Neuron (in vitro differentiated cells): ENCODE data around the gene ANKRD7.

Experiments used
- H2AFZ ChIP-seq: one replicate; pipeline ENCODE4 v1.6.1; 2013; ENCODE audit warnings: low read depth, mild to moderate bottlenecking, inconsistent platforms, low read length, moderate library complexity
- H3K27me3 ChIP-seq: one replicate; pipeline ENCODE4 v1.6.1; 2013; ENCODE audit warnings: low read length; ENCODE audit not compliant: insufficient read depth
- H3K36me3 ChIP-seq: one replicate; pipeline ENCODE4 v1.6.1; 2013; ENCODE audit warnings: low read length; ENCODE audit not compliant: insufficient read depth
- H3K4me1 ChIP-seq: one replicate; pipeline ENCODE4 v1.6.1; 2013; ENCODE audit warnings: low read length; ENCODE audit not compliant: insufficient read depth
- H3K4me3 ChIP-seq: 2 replicates; pipeline ENCODE4 v1.5.1; 2013; ENCODE audit warnings: mild to moderate bottlenecking, low read length, moderate library complexity
- H3K9me3 ChIP-seq: one replicate; pipeline ENCODE4 v1.6.1; 2013; ENCODE audit warnings: low read length

The ANKRD7 gene

GRCh38 chr7:118250860-118251494 is 26.5 kb downstream of the ANKRD7 start:
- Histone ChIP-seq H2AFZ (no peak overlapping the region), H3K36me3 (no peaks in the 10 kb centered on the region), H3K9me3 (no peaks in the 10 kb centered on the region), H3K4me3 (no peak overlapping the region), H3K27me3 (no peaks in the 10 kb centered on the region), H3K4me1 (no peaks in the 10 kb centered on the region)

GRCh38 chr7:118252087-118252486 is 27.6 kb downstream of the ANKRD7 start:
- H3K27me3 ChIP-seq = no peaks in the 10 kb centered on the region
- no peaks in the 10 kb centered on the region for H3K36me3 ChIP-seq
- H3K4me3 ChIP-seq = no peak overlapping the region
- no peak overlapping the region for H2AFZ ChIP-seq
- no peaks in the 10 kb centered on the region for H3K4me1 ChIP-seq
- H3K9me3 ChIP-seq = no peaks in the 10 kb centered on the region

- Histone ChIP-seq H3K4me3 (no peak overlapping the region), H3K9me3 (no peaks in the 10 kb centered on the region), H2AFZ (no peak overlapping the region), H3K4me1 (no peaks in the 10 kb centered on the region), H3K36me3 (no peaks in the 10 kb centered on the region), H3K27me3 (no peaks in the 10 kb centered on the region)
These were observed 34.6 kb downstream of the ANKRD7 start for GRCh38 chr7:118259115-118259514.

GRCh38 chr7:118264836-118265235 is 40.3 kb downstream of the ANKRD7 start:
- no peaks in the 10 kb centered on the region for H3K27me3 ChIP-seq
- H2AFZ ChIP-seq = no peak overlapping the region
- H3K4me3 ChIP-seq = no peak overlapping the region
- no peaks in the 10 kb centered on the region for H3K4me1 ChIP-seq
- no peaks in the 10 kb centered on the region for H3K9me3 ChIP-seq
- no peaks in the 10 kb centered on the region for H3K36me3 ChIP-seq

GRCh38 chr7:118280319-118281012 is 56.0 kb downstream of the ANKRD7 start:
- Histone ChIP-seq H3K36me3 (no peaks in the 10 kb centered on the region), H2AFZ (no peak overlapping the region), H3K4me1 (no peaks in the 10 kb centered on the region), H3K9me3 (no peaks in the 10 kb centered on the region), H3K4me3 (no peak overlapping the region), H3K27me3 (no peaks in the 10 kb centered on the region)

GRCh38 chr7:118281196-118281595 is 56.7 kb downstream of the ANKRD7 start:
- no peak overlapping the region for H2AFZ ChIP-seq
- H3K4me3 ChIP-seq = no peak overlapping the region
- no peaks in the 10 kb centered on the region for H3K9me3 ChIP-seq
- no peaks in the 10 kb centered on the region for H3K27me3 ChIP-seq
- H3K36me3 ChIP-seq = no peaks in the 10 kb centered on the region
- no peaks in the 10 kb centered on the region for H3K4me1 ChIP-seq

GRCh38 chr7:118285358-118285757 is 60.9 kb downstream of the ANKRD7 start:
- no peak overlapping the region for H3K4me3 ChIP-seq
- H3K27me3 ChIP-seq = no peaks in the 10 kb centered on the region
- H3K4me1 ChIP-seq = no peaks in the 10 kb centered on the region
- H3K36me3 ChIP-seq = no peaks in the 10 kb centered on the region
- no peak overlapping the region for H2AFZ ChIP-seq
- H3K9me3 ChIP-seq = no peaks in the 10 kb centered on the region

- no peaks in the 10 kb centered on the region for H3K4me1 ChIP-seq
- no peak overlapping the region for H3K4me3 ChIP-seq
- H3K27me3 ChIP-seq = no peaks in the 10 kb centered on the region
- H3K36me3 ChIP-seq = no peaks in the 10 kb centered on the region
- H2AFZ ChIP-seq = no peak overlapping the region
- no peaks in the 10 kb centered on the region for H3K9me3 ChIP-seq
These were observed 61.6 kb downstream of the ANKRD7 start for GRCh38 chr7:118286131-118286530.

- H3K27me3 ChIP-seq = no peaks in the 10 kb centered on the region
- no peaks in the 10 kb centered on the region for H3K4me1 ChIP-seq
- no peaks in the 10 kb centered on the region for H3K9me3 ChIP-seq
- H3K4me3 ChIP-seq = no peak overlapping the region
- H3K36me3 ChIP-seq = no peaks in the 10 kb centered on the region
- no peak overlapping the region for H2AFZ ChIP-seq
These were observed 63.6 kb downstream of the ANKRD7 start for GRCh38 chr7:118288098-118288497.

- no peaks in the 10 kb centered on the region for H3K4me1 ChIP-seq
- H2AFZ ChIP-seq = no peak overlapping the region
- H3K36me3 ChIP-seq = no peaks in the 10 kb centered on the region
- H3K27me3 ChIP-seq = no peaks in the 10 kb centered on the region
- no peak overlapping the region for H3K4me3 ChIP-seq
- no peaks in the 10 kb centered on the region for H3K9me3 ChIP-seq
These were observed 65.0 kb downstream of the ANKRD7 start for GRCh38 chr7:118289476-118289875.
